GM18858 (cell line): ENCODE measurements around the gene LLGL1.
"Not testable (repeated sequence)": the region's sequence is repeated elsewhere in the genome, so short reads cannot be mapped to it uniquely, and the experiment has no call there.

Source experiments
- ATAC-seq: cut with Tn5 transposase; IDR thresholded peaks from one replicate; pipeline ENCODE4 v1.9.1; 2021; ENCODE audit not compliant: unreplicated experiment

Gene LLGL1

DNA sequence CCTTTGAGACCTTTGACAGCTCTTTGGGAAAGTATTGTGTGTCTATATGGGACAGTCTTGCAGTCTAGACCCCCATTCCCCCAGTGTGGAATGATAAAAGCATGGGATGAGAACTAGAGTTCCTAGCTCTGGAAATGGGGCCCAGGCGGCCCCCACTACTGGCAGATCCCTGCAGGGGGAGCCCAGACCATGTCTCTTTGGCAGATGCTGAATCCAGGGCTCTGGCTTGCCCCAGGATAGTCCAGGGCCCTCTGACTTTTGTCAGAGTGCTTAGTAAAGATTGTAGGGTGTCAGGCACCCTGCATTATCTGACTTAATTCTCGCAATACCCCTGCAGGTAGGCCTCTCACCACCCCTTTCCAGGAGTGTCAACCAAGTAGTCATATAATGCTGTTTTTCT lies 33.5 kb upstream of the LLGL1 start:
- no peak for ATAC-seq

- no peak for ATAC-seq
Observed at GRCh38 chr17:18194394-18194793, 31.0 kb upstream of the LLGL1 start.

- no peak for ATAC-seq
Observed at GRCh38 chr17:18194804-18195203, 30.6 kb upstream of the LLGL1 start.

- no peak for ATAC-seq
Observed at GRCh38 chr17:18195246-18195645, 30.2 kb upstream of the LLGL1 start.

- ATAC-seq = no peak
Observed at GRCh38 chr17:18197535-18198194, 27.8 kb upstream of the LLGL1 start.

DNA sequence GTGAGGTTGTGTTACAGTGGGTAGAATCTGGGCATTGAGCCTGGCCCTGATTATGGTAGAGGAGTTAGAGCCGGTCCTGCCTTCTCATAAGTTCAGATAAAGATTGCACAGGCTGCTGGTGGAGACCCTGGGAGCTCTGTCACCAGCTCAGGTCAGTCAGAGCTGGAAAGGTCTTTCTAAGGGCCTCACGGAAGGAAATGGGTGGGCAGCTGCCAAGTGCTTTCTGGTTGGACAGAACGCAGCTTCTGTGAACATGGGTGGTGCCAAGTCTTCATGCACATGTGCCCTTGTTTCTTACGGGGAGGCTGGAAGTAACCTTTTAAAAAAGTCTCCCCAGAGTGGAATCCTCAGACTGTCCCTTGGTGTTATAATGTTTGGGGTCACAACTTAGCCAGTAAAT lies 26.9 kb upstream of the LLGL1 start:
- ATAC-seq = no peak

DNA sequence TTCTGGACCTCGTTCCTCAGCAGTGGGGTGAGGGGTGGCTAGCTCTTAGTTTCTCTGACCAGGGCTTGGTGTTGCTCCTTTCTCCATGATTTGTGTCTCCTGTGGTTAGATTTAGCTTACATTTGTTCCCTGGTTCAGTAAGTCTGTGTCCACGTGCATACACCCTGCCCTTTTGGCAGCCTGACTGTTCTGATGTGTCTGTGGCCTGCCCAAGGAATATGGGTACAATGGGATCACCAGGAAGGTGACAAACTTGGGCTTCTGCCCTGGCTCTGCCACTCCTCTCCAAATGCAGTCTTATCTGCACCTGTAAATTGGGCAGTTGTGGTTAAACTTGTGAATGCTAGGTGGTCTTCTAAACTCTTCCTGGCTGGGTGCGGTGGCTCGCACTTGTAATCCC lies 24.3 kb upstream of the LLGL1 start:
- ATAC-seq = no peak

- no peak for ATAC-seq
Observed at GRCh38 chr17:18203308-18203707, 22.1 kb upstream of the LLGL1 start.

- no peak for ATAC-seq
Observed at GRCh38 chr17:18205861-18206260, 19.6 kb upstream of the LLGL1 start.

DNA sequence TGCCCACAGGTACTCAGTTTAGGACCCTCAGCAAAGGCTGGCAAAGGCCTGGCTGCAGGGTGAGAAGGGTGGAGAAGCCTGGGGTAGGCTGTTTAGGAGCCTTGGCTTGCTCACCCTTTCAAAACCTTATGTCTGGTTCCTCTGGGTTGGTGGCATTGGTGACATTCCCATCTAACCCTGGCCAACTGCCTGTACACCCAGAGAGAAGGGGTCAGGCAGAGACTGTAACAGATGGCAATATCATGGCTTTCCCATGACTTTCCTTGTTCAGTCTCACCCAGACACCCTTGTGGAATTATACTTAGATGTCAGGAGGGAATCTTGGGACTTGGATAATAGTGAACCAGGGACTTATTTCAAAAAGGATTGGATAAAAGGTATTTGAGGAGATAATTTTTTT lies 18.5 kb upstream of the LLGL1 start:
- no peak for ATAC-seq

GRCh38 chr17:18208092-18208491 lies 17.3 kb upstream of the LLGL1 start:
- no peak for ATAC-seq

- no peak for ATAC-seq
Observed at GRCh38 chr17:18213666-18214270, 11.7 kb upstream of the LLGL1 start.

GRCh38 chr17:18216906-18217305 lies 8.5 kb upstream of the LLGL1 start:
- ATAC-seq = not testable (repeated sequence)

GRCh38 chr17:18217412-18218015 lies 7.9 kb upstream of the LLGL1 start:
- ATAC-seq = no peak

- ATAC-seq = no peak
Observed at GRCh38 chr17:18218756-18219415, 6.5 kb upstream of the LLGL1 start.

DNA sequence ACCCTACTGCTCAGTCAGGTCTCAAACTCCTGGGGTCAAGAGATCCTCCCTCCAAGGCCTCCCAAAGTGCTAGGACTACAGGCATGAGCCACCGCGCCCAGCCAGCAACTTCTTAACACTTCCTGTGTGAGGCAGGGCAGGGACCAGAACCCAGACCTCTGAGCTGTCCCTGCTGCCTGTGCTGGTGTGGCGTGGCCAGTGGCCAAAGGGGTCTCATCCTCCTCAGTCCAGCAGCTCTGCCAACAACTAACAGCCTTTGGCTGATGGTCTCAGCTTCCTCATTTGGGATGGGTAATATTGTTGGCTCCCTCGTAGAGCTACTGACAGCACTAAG lies 1.4 kb upstream of the LLGL1 start:
- ATAC-seq = no peak

DNA sequence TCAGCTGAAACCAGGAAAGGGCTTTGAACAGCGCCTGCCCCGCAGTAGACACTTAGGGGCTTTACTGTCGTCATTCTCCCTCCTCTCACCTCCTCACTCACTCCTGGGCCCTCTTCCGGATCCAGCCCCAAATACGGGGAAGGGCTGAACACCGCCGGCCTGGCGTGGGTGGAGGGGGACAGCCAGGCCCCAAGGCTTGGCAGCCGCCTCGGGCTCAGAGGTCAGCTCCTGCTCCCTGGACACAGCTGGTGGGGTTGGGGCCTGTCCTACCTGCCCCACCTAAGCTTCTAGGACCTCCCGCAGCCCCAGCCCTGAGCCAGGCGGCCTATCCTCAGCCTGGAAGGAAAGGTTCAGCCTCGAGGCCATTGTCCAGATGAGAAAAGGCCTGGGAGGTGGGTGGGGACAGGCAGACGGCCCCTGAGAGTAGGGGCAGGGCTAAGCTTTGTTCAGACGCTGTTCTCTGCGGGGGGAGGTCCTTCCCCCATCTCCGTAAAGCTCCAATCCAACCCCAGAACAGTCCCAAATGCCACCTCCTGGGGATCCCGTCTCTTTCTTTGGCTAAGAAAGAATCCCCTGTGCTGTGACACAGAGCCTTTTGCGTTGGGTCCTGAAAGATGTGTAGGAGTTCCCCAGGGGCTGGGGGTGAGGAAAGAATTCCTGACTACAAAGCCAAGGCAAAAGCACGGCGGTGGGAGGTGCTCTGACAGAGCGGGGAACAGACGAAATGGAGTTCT lies 881 bp upstream of the LLGL1 start:
- ATAC-seq = no peak

GRCh38 chr17:18225642-18226283 lies 328 bp downstream of the LLGL1 start:
- ATAC-seq = no peak

DNA sequence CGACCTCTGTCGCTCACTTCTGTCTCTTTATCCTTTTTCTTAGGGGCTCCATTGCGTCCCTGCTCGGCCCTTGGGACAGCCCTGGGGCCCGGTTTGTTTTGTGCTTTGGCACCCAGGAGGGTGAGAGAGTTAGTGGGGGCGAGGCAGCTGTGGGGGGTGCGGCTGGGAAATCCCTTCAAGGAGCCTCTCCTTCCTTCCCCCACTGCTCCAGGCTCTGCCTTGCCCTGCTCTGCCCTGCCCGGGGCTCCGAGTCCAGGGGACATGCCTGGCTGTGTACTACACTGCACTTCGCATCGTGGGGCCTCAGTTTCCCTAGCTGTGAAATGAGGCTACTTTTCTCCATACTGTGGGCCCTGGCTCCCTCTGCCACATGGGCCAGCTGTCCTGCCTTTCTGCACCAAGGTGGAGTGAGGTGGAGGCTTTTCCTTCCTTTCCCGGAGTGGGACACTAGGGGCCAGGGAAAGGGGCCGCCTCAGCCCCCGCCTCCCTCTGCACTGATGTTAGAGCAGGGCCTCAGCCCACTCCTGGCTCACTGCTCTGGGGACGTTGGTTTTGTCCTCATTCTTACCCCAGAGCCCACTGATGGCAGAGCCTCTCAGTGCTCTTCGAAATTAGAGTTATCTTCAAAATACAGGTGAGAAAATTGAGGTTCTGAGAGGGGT lies 980 bp downstream of the LLGL1 start:
- no peak for ATAC-seq

- no peak for ATAC-seq
Observed at GRCh38 chr17:18227635-18228034, 2.2 kb downstream of the LLGL1 start.
